NCI-H526 (cell line): Measurements from ENCODE around the gene DAAM2.

Experiments
- DNase-seq, 2 experiments: peaks; one replicate each; lab custom pipeline; 2025; lab: John Stamatoyannopoulos, UW

Gene DAAM2

GRCh38 chr6:39787322-39787721, 4.9 kb upstream of the DAAM2 start:
- DNase-seq = no peak

DNA sequence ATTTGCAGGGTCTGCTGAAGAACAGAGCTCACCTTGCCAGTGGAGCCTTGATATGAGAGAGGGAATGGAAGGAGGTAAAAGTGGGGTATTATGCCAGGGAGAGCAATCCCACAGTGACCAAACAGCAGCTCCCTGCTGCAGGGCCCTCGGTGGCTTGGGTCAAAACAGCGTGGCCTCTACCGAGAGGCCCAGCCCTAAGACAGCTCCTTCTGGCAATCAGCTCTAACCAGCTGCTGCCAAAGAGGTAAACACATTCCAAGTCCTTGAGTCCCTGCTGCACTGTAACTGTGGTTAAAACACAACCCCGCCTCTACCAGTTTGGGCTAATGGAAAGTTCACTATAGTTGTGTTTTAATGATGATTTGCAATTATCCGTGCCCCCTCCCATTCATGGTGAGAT, 1.4 kb upstream of the DAAM2 start:
- no peak for DNase-seq

DNA sequence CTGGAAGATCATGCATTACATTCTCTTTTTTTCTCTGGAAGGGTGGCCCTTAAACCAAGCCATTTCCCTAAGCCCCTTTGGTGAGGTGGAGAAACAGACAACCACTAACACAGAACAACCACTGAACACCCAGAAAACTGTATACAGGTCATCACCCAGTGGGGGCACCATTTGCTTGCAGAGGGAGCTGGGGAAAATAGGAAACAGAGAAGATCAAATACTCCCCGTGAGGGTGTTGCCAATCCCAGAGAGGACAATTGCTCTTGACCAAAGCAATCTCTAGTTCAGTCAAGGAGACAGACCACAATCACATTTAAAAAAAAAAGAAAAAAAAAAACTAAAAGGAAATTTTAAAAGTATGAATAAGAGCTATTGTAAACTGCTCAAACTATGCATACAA, 865 bp upstream of the DAAM2 start:
- no peak for DNase-seq

DNA sequence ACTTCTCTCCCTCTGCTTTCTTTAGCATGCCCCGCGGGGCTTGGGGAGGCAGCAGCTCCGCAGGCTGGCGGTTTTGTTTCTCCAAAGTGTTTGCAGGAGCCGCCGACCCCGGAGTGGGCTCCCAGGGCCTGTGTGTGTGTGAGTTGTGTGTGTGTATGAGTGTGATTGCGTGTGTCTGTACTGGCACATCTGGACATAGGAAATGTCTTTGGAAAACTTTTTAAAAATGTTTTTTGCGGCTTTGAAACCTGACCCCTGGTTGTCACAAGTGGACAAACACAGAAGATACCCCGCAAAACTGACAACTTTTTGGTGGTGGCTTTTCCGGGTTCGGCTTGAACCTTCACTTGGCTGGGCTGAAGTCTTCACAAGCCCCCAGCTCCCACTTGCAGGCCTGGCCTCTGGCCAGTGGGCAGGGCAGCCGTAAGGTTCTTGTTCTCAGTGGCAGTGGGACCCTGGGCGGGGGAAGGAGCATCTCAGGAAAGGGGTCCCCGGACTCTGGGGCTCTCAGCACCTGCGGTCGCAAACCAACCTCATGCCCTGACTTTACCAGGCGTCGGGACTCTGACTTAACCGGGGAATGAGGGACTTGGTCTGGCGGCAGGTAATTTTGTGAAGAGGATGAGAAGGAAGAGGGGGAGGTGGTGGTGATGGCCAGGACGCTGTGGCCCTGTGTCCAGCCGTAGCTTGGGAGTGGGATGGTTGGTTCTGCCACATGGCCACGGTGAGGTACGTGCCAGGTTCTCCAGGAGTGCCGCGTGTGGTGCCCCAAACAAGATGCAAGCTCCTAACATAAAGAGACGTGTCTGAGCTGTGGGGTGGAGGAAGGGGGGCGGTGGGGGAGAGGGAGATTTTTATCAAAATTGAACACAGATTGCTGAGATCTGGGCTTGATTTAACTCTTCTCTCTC, 619 bp downstream of the DAAM2 start:
- no peak for DNase-seq

- DNase-seq = no peak
Observed at GRCh38 chr6:39793516-39793915, 1.3 kb downstream of the DAAM2 start.

- no peak for DNase-seq
Observed at GRCh38 chr6:39794231-39794630, 2.1 kb downstream of the DAAM2 start.

GRCh38 chr6:39797751-39798150, 5.6 kb downstream of the DAAM2 start:
- DNase-seq = no peak

DNA sequence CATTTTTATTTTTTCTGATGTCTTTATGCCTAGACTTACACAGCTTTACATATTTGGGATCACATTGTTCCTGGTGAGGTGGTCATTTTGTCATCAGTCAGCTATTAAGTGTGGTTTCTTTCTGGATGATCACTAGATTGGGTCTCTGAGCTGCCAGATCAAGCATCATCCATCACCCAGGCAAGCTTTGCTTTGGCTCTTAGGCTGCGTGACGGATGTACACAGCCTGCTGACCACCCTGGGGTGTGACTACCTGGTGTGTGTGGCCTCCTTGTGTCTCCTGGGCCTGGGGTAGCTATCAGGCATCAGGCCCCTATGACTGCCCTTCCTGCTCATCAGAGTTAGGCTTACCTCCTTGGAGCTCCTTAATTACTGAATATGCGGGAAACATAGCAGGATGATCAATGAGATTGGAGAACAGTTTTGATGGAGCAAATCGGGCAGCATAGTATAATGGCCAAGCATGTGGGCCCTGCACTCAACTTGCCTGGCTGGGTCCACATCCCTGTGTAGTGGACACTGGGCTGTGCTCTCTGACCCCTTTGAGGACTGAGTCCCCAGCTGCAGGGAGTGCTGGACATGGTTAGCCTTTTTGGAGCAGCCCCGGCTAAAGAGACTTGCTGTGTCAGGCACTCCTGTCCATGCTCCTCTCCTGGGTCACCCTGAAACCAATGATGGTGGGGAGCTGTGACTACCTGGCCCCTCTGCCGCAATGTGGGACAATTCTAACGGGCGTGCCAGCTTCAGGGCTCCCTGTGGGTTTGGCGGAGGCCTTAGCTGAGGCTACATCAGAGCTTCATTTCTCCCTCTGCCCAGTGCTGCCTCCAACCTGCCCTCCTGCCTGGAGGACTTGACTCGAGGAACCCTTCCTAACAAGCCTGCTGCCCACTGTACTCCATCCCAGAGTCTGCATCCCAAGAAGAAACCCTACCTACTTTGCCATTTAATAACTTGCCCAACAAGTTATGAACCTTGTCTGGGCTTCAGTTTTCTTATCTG, 8.2 kb downstream of the DAAM2 start:
- no peak for DNase-seq

DNA sequence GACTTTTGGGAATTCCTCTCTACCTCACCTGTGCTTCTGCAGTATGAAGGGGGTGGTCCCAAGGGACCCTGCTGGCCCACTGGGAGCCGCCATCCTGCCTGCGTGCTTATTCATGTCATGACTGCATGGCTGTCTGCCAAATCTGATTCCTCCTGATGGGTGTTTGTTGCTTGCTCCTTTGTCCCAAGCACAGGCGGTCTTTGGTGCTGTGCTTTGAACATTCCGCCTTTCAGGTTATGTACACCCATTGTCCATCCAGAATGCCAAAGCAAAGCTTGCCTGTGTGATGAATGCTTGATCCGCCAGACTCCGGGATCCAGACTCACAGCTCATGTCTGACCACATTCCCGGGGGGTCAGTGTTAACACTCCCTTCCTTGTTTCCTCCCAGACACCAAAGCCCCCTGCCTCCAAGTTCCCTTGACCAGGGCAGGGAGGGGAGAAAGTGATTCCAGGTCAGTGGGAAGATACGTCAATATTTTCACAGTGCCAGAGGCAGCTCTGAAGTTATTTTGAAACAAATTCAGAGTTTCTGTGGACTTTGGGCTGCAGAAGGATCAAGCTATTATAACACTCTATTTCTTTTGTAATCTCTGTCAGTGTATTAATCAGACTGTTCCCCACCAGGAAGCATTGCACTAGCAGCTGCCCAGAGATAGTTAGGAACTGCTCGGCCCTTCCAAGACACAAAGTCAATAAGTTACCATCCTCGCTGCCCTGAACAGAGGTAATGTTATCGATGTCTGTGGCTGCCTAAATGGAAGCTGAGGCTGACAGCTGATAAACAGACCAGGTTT, 9.5 kb downstream of the DAAM2 start:
- no peak for DNase-seq

GRCh38 chr6:39803872-39804271, 11.7 kb downstream of the DAAM2 start:
- no peak for DNase-seq

GRCh38 chr6:39804466-39805065, 12.4 kb downstream of the DAAM2 start:
- DNase-seq = no peak

- no peak for DNase-seq
Observed at GRCh38 chr6:39806278-39806677, 14.1 kb downstream of the DAAM2 start.

GRCh38 chr6:39808346-39808745, 16.2 kb downstream of the DAAM2 start:
- no peak for DNase-seq

- DNase-seq = no peak
Observed at GRCh38 chr6:39808964-39809363, 16.8 kb downstream of the DAAM2 start.

DNA sequence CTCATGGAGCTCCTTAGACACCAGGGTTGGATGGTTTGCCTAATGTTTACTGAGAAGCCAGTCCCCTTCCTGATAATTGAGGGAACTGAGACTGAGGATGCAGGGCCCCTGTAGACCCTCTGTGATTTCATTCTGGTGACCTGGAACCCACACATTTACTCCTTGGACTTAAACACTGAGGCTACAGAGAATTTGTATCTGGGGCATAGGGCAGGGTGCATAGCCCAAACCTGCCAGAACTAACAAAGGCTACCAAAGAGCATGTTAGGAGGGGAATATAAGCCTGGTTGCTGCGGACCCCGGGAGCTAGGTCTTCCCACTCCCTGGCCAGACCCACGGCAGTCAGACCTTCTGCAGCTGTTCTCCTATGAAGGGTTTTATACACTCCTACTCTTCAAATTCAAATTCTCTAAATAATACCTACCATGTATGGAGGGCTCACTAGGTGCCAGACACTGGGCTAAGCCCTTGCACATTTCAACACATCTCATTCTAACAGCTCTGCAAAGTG, 19.7 kb downstream of the DAAM2 start:
- no peak for DNase-seq

DNA sequence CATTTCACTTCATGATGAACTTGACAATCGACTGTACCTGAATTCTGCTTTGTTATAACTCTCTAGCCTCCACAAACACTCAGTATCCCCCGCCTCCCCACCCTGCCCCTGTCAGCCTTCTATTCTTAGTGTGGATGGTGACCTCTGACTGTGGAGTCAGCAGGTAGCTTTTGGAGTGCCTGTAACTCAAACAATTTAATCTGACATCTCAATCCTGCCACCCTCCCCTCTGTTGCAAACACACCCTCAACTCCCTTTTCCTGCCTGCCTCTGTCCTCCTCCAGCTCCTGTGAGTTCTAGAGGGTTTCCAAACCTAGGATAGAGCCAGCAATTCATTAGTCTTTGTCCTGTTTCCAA, 20.3 kb downstream of the DAAM2 start:
- DNase-seq = no peak

DNA sequence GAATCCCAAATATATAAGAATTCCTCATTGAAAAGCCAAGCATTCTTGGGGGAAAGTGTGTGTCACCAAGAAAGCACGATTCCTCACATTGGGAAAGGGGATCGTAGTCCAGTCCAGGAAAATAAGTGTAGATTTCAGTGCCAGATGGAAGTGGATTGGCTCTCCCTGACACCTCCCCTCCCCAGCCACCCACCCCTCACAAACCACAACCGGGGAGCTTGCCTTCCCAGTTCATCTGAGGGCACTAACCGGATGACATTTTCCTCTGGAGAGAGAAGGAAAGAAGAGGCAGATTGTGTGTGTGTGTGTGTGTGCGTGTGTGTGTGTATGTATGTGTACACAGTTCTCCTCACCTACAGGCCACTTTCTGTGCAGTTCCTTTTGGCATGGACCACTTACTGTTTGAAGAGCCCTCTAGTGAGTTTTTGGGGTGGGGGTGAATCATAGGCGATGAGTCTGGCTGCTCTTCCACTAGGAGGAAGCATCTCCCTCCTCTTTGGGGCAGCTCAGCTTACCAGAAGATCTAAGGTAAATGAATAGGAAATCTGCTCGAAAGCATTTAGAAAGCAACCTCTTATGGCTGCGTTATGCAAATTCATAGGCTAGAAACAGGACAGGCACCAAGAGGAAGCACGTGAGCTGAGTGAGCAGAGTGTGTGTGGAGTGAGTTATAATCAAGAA, 20.8 kb downstream of the DAAM2 start:
- DNase-seq = peak; percentile 78 to 85

DNA sequence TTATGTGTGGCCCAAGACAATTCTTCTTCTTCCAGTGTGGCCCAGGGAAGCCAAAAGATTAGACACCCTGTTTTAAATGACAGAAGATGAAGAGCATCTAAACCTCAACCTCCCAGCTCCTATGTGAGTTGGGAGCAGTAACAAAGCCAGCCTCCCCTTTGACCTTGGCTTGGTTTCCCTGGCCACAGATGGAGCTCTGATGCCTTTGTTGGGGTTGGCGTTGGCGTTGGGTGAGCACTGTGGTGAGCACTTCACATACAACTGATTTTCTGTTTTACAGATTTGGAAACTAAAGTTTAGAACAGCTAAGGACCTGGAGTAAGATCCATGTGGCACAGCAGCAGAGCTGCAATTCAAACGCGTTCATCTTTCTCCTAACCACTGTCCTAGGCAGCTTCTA, 22.1 kb downstream of the DAAM2 start:
- DNase-seq = no peak

DNA sequence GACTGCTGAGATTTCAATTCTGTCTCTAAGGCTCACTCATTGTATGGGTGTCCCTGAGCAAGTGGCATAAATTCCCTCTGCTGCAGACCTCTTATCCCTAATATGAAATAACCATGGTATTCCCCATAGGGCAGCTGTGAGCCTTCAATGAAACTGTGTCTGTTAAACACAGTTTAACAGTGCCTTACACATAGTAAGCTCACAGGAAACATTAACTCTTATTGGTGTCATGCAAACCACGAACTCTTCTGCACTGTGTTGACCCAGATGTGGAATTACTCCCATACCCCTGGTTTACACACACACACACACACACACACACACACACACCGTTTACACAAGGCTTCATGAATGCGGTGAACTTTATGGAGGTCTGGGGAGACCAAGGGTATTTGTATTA, 23.2 kb downstream of the DAAM2 start:
- no peak for DNase-seq

DNA sequence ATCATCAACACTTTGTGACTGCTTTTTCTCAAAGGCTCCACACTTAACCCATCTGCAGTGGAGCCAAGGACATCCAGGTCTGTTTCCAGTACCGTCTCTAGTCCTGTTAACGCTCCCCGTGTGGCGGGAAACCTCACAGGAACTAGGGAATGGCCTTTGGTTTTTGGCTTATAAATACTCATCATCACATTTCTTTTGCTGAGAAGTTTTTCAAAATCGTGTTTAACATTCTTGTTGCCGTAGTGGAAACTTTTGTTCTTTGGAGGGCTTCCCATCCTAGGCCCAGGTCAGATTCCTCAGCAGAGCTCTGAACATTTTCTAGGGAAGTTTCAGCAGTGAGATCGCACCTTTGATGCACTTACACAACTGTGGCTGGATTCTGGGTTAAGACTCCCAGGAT, 24.6 kb downstream of the DAAM2 start:
- no peak for DNase-seq

GRCh38 chr6:39818695-39819094, 26.5 kb downstream of the DAAM2 start:
- DNase-seq = no peak
